A549 treated with AZD9567 at 1 μM for 4 hours (cell line): ENCODE measurements around the gene TANGO6. TPM values are rescaled to one million over a fixed set of nuclear protein-coding genes. Genes with fewer than 3 reads are reported as not detected.

ENCODE experiments used
- total RNA-seq: library from RNA; stranded (reverse); fragments of 200-300 nt; extraction: Qiagen RNA extraction; gene quantifications from 5 replicates; pipeline ENCODE4 v1.2.3, GENCODE V29; 2022; ENCODE audit not compliant: insufficient read depth

Gene TANGO6
- 5.3 to 8.9 TPM (median 5.6 TPM) in 5 replicates for total RNA-seq

GRCh38 chr16:68843482-68844210, at the start of gene TANGO6:
Gene TANGO6 (plus strand): TSS chr16:68843531. CDS start chr16:68843618, 87 bp downstream.

GRCh38 chr16:69105501-69106361, 262.4 kb downstream of the TANGO6 start, which contains the start of gene HAS3:
Gene HAS3 (plus strand): TSS chr16:69105653. CDS start chr16:69109396, 3,743 bp downstream.

GRCh38 chr16:69132424-69133252, 289.3 kb downstream of the TANGO6 start, which contains the start of the genes CHTF8 and UTP4:
Gene CHTF8 (minus strand): TSS chr16:69132588. CDS start chr16:69121458, 11,130 bp downstream.
Gene UTP4 (plus strand): TSS chr16:69132649. CDS start chr16:69133460, 811 bp downstream.

Other genes with a start within 250 kb of the TANGO6 start
- gene CDH3, start 198.2 kb upstream of the TANGO6 start, total RNA-seq, result 0.11 to 0.20 TPM (median 0.18 TPM) in 4 of 5 replicates, not detected in the other
- 3.5 to 5.0 TPM (median 3.7 TPM) in 5 replicates for gene CDH1, start 106.2 kb upstream of the TANGO6 start, total RNA-seq